HEK293 (cell line): Measurements from ENCODE around the gene SENP7.

ENCODE experiments used
- CTCF ChIA-PET: fragments of 350-600 bp; formaldehyde crosslinking; extraction: SDS; loops from one replicate; lab custom pipeline; 2021; ENCODE audit warnings: antibody characterized with exemption; lab: Yijun Ruan, JAX
- POLR2A ChIA-PET: fragments of 300-600 bp; formaldehyde crosslinking; extraction: SDS; loops from one replicate; lab custom pipeline; 2020; ENCODE audit warnings: antibody characterized with exemption, inconsistent platforms; lab: Yijun Ruan, JAX
- H3K27ac ChIP-seq: fragments of 200-500 bp; sonication (Bioruptor generic); 2 replicates; pipeline ENCODE4 v1.5.1; 2014; ENCODE audit warnings: low read depth, low read length, control low read depth, inconsistent platforms; ENCODE audit errors: extremely low read depth
- H3K36me3 ChIP-seq, 2 experiments: fragments of 200-500 bp in 1 of 2; sonication (Bioruptor generic) in 1 of 2; 1 replicate in 1 of 2; 2 replicates in 1 of 2; pipeline ENCODE4 v1.5.1; 2014 to 2017; ENCODE audit warnings: inconsistent platforms in 2 of 2, low read length in 2 of 2; ENCODE audit not compliant: control insufficient read depth in 2 of 2, insufficient read depth in 1 of 2
- H3K4me1 ChIP-seq: fragments of 200-500 bp; sonication (Bioruptor generic); 2 replicates; pipeline ENCODE4 v1.5.1; 2014; ENCODE audit warnings: mild to moderate bottlenecking, low read length, inconsistent platforms; ENCODE audit not compliant: control insufficient read depth, insufficient read depth
- H3K4me3 ChIP-seq: 2 replicates; pipeline ENCODE4 v1.5.1; 2011; ENCODE audit warnings: low read depth, mild to moderate bottlenecking, control low read depth, low read length, moderate library complexity
- H3K9me3 ChIP-seq: fragments of 200-500 bp; sonication (Bioruptor generic); 2 replicates; pipeline ENCODE4 v1.5.1; 2014; ENCODE audit warnings: low read depth, low read length, inconsistent platforms; ENCODE audit not compliant: control insufficient read depth, insufficient read depth
- GLI4 ChIP-seq: fragments of 450-650 bp; formaldehyde crosslinking; IDR thresholded peaks from 2 replicates; pipeline ENCODE4 v1.5.1; 2016; ENCODE audit warnings: missing biosample characterization, missing genetic modification characterization
- MEIS1 ChIP-seq: sonication (generic); formaldehyde crosslinking; IDR thresholded peaks from 2 replicates; pipeline ENCODE4 v1.8.1; 2022; ENCODE audit warnings: missing genetic modification reagents, mild to moderate bottlenecking, borderline replicate concordance
- PRDM1 ChIP-seq: fragments of 450-650 bp; formaldehyde crosslinking; IDR thresholded peaks from 2 replicates; pipeline ENCODE4; 2016; ENCODE audit warnings: missing biosample characterization, missing genetic modification characterization
- TRIM28 ChIP-seq: IDR thresholded peaks from 2 replicates; pipeline ENCODE4 v1.6.1; 2011; ENCODE audit warnings: low read length, control low read depth, borderline replicate concordance
- ZBTB11 ChIP-seq: fragments of 450-650 bp; formaldehyde crosslinking; conservative IDR thresholded peaks from 2 replicates; pipeline ENCODE4 v1.5.1; 2016; ENCODE audit warnings: low read depth, missing biosample characterization, missing genetic modification characterization
- ZBTB17 ChIP-seq: fragments of 450-650 bp; formaldehyde crosslinking; IDR thresholded peaks from 2 replicates; pipeline ENCODE4 v1.5.1; 2016; ENCODE audit warnings: missing biosample characterization, missing genetic modification characterization
- ZNF140 ChIP-seq: fragments of 450-650 bp; formaldehyde crosslinking; IDR thresholded peaks from 2 replicates; pipeline ENCODE4 v1.5.1; 2016; ENCODE audit warnings: missing biosample characterization, missing genetic modification characterization
- ZNF19 ChIP-seq: fragments of 450-650 bp; formaldehyde crosslinking; IDR thresholded peaks from 2 replicates; pipeline ENCODE4; 2016; ENCODE audit warnings: missing biosample characterization, missing genetic modification characterization, low read depth
- ZNF239 ChIP-seq: fragments of 450-650 bp; formaldehyde crosslinking; IDR thresholded peaks from 2 replicates; pipeline ENCODE4 v1.5.1; 2016; ENCODE audit warnings: missing biosample characterization, missing genetic modification characterization
- ZNF292 ChIP-seq: fragments of 450-650 bp; formaldehyde crosslinking; IDR thresholded peaks from 2 replicates; pipeline ENCODE4 v1.5.1; 2016; ENCODE audit warnings: low read depth, missing biosample characterization, missing genetic modification characterization, borderline replicate concordance
- ZNF324 ChIP-seq: fragments of 450-650 bp; formaldehyde crosslinking; IDR thresholded peaks from 2 replicates; pipeline ENCODE4 v1.5.1; 2016; ENCODE audit warnings: missing biosample characterization, missing genetic modification characterization
- ZNF398 ChIP-seq: fragments of 450-650 bp; formaldehyde crosslinking; IDR thresholded peaks from 2 replicates; pipeline ENCODE4 v1.5.1; 2017; ENCODE audit warnings: missing biosample characterization, missing genetic modification characterization
- ZNF404 ChIP-seq: fragments of 450-650 bp; formaldehyde crosslinking; IDR thresholded peaks from 2 replicates; pipeline ENCODE4 v1.5.1; 2017; ENCODE audit warnings: missing biosample characterization, missing genetic modification characterization
- ZNF423 ChIP-seq: fragments of 450-650 bp; formaldehyde crosslinking; IDR thresholded peaks from 2 replicates; pipeline ENCODE4 v1.5.1; 2016; ENCODE audit warnings: missing biosample characterization, missing genetic modification characterization
- ZNF48 ChIP-seq: fragments of 450-650 bp; formaldehyde crosslinking; IDR thresholded peaks from 2 replicates; pipeline ENCODE4 v1.5.1; 2016; ENCODE audit warnings: missing biosample characterization, missing genetic modification characterization
- ZNF677 ChIP-seq: fragments of 450-650 bp; IDR thresholded peaks from 2 replicates; pipeline ENCODE4 v1.5.0; 2018; ENCODE audit warnings: missing biosample characterization, mild to moderate bottlenecking, missing genetic modification characterization, moderate library complexity
- ZSCAN23 ChIP-seq: fragments of 450-650 bp; formaldehyde crosslinking; IDR thresholded peaks from 2 replicates; pipeline ENCODE4 v1.5.1; 2016; ENCODE audit warnings: missing biosample characterization, missing genetic modification characterization
- ZSCAN30 ChIP-seq: fragments of 450-650 bp; IDR thresholded peaks from 2 replicates; pipeline ENCODE4 v1.5.1; 2018; ENCODE audit warnings: missing biosample characterization, mild to moderate bottlenecking, missing genetic modification characterization, moderate library complexity
- TF ChIP-seq, protein P1 (sequence below): fragments of 450-650 bp; formaldehyde crosslinking; IDR thresholded peaks from 2 replicates; pipeline ENCODE4 v1.5.1; 2016; ENCODE audit warnings: missing biosample characterization, missing genetic modification characterization

SENP7 gene

DNA sequence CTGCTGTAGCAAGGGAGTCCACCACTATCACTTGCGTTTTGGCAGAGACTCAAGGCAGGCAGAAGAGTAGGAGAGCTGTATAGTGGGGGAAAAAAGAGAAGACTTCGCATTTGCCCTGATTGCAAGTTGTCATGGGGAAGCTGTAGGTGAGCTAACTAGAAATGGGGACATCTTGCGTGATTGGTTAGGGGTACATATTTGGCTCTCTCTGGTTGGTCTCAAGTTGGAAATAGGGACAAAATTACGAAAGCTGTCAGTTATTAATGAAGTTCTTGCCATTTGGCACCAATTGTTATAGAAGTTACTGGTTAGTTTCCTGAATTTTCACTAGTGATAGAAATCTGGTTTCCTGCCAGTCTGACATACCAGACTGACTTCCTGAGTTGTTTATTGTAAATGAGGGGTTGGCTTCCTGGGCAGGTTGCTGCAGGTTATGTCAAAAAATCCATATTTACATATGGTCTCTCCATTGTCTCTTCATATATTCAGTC lies 8.2 kb upstream of the SENP7 start:
- POLR2A ChIA-PET, result no interaction called here
- CTCF ChIA-PET, result no interaction called here
- no peak overlapping the region for H3K27ac ChIP-seq
- no peak overlapping the region for H3K4me3 ChIP-seq
- no peaks in the 10 kb centered on the region for H3K4me1 ChIP-seq
- H3K36me3 ChIP-seq, result no peaks in the 10 kb centered on the region
- no peak for TF ChIP-seq ZNF292 (tag by site-specific recombination)
- TF ChIP-seq ZSCAN23, result no peak
- no peaks in the 10 kb centered on the region for H3K9me3 ChIP-seq

- POLR2A ChIA-PET, result interaction anchor here (0.6 kb wide), 1 partner anchor 12 kb away, joined by 3 read pairs; no protein-coding TSS in a partner anchor
- Histone ChIP-seq H3K4me1 (no peaks in the 10 kb centered on the region), H3K9me3 (no peaks in the 10 kb centered on the region), H3K4me3 (no peak overlapping the region), H3K27ac (no peak overlapping the region), H3K36me3 (no peaks in the 10 kb centered on the region)
- no peak for TF ChIP-seq ZNF423 (tag by site-specific recombination)
- no peak for TF ChIP-seq ZNF324 (tag by site-specific recombination)
- TF ChIP-seq ZBTB17, result no peak
- TF ChIP-seq ZNF48 (tag by site-specific recombination), result no peak
- TF ChIP-seq ZNF398 (tag by site-specific recombination), result no peak
- TF ChIP-seq ZNF239 (tag by site-specific recombination), result no peak
- CTCF ChIA-PET, result no interaction called here
Measured at GRCh38 chr3:101519685-101520365, 6.8 kb upstream of the SENP7 start.

DNA sequence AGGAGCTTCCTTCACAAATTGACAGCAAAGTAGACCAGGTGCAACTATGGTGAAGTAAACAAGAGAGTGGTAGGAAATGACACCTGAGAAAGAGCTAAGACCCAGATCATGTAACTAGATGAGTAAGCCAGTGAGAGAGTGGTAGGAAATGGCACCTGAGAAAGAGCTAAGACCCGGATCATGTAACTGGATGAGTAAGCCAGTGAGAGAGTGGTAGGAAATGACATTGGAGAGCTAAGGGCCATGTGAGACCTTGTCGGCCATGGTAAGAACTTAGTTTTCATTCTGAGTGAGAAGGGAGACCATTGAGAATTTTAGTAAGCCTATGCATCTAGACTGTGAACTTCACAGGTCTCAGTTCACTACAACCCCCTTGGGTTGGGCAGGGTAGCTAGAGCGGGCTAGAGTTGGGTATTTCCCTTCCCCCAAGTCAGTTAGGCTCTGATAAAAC lies 5.4 kb upstream of the SENP7 start:
- H3K36me3 ChIP-seq, result no peaks in the 10 kb centered on the region
- no peak overlapping the region for H3K27ac ChIP-seq
- ChIA-PET CTCF (no interaction called here), POLR2A (interaction anchor here (0.5 kb wide), 1 partner anchor 1026 kb away, joined by 4 read pairs; no protein-coding TSS in a partner anchor)
- no peaks in the 10 kb centered on the region for H3K4me1 ChIP-seq
- no peak overlapping the region for H3K4me3 ChIP-seq
- TF ChIP-seq ZNF677 (no peak), PRDM1 (tag by site-specific recombination) (peak; percentile 69), TRIM28 (no peak), ZNF404 (tag by site-specific recombination) (no peak), MEIS1 (no peak)
- H3K9me3 ChIP-seq, result no peaks in the 10 kb centered on the region

DNA sequence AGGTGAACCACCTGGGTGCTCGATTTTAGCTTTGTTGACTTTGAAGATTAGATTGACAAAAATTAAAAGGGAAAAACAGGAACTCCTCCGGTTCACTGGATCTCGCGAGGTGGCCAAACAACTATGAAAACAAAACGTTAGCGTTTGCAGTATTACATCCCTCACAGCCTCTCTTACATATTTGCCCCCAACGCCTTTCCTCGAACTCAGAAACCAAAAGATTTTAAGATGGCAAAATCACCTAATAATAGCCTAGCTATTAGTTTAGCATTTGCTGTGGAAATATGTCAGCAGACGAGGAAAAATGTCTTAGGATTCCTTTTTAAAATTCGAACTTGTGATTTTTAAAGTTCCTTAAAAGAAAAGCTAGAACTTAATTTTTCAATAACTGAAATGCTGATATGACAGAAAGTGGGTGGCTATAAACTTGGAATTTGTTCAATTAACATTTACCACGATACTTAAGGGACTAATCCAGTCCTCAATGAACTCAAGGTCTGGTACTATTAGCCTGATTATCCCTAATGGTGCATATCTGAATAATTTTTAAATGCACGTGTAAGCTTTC lies 491 bp upstream of the SENP7 start:
- no peaks in the 10 kb centered on the region for H3K4me1 ChIP-seq
- H3K4me3 ChIP-seq, result peak overlapping the region; percentile 80
- H3K36me3 ChIP-seq, result no peaks in the 10 kb centered on the region
- H3K27ac ChIP-seq, result peak overlapping the region; percentile 60; the same call in 1 of the 2 replicates
- POLR2A ChIA-PET, result interaction anchor here (0.8 to 1.0 kb wide), 2 partner anchors 48 to 60 kb away, joined by 3 to 4 read pairs; partner anchors contain the start of gene TRMT10C
- CTCF ChIA-PET, result interaction anchor here (0.6 kb wide), 1 partner anchor 186 kb away, joined by 3 read pairs; no protein-coding TSS in a partner anchor
- H3K9me3 ChIP-seq, result no peaks in the 10 kb centered on the region
- TF ChIP-seq ZBTB11 (tag by site-specific recombination) (peak; percentile 24; the same call in 1 of the 2 replicates), ZNF19 (no peak), ZNF140 (tag by site-specific recombination) (no peak), ZSCAN30 (peak; percentile 60; the same call in 1 of the 2 replicates), GLI4 (no peak)
- TF ChIP-seq, protein P1, sequence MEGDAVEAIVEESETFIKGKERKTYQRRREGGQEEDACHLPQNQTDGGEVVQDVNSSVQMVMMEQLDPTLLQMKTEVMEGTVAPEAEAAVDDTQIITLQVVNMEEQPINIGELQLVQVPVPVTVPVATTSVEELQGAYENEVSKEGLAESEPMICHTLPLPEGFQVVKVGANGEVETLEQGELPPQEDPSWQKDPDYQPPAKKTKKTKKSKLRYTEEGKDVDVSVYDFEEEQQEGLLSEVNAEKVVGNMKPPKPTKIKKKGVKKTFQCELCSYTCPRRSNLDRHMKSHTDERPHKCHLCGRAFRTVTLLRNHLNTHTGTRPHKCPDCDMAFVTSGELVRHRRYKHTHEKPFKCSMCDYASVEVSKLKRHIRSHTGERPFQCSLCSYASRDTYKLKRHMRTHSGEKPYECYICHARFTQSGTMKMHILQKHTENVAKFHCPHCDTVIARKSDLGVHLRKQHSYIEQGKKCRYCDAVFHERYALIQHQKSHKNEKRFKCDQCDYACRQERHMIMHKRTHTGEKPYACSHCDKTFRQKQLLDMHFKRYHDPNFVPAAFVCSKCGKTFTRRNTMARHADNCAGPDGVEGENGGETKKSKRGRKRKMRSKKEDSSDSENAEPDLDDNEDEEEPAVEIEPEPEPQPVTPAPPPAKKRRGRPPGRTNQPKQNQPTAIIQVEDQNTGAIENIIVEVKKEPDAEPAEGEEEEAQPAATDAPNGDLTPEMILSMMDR (tag by site-specific recombination), result no peak
